ENCODE results near the gene MIX23. TPM values are rescaled to one million over a fixed set of nuclear protein-coding genes. Genes with fewer than 3 reads are reported as not detected.

Gene MIX23
- total RNA-seq, 1 donor from 2014 or later, result 18.9 TPM

- no peak for DNase-seq
Measured at GRCh38 chr3:122351612-122352011, 31.4 kb downstream of the MIX23 start.

- no peak for DNase-seq
Measured at GRCh38 chr3:122350814-122351418, 32.1 kb downstream of the MIX23 start.

DNA sequence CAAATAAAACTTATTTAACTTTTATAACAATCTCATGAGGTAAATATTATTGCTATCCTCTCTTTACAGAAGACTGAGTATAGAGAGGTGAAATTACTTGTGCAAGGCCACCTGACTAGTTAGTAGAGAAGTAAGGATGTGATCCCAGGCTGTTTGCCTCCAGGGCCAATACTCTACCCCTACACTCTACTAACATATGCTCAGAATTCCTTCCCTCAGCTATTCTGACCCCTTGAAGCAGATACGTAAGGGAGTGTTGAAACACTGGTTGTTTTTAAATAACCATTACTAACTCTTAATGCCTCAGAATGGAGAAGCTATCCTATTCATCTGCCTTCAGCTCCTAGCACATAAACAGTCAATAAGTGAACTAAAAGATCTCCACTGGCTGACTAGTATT is 33.9 kb downstream of the MIX23 start:
- no peak for DNase-seq

DNA sequence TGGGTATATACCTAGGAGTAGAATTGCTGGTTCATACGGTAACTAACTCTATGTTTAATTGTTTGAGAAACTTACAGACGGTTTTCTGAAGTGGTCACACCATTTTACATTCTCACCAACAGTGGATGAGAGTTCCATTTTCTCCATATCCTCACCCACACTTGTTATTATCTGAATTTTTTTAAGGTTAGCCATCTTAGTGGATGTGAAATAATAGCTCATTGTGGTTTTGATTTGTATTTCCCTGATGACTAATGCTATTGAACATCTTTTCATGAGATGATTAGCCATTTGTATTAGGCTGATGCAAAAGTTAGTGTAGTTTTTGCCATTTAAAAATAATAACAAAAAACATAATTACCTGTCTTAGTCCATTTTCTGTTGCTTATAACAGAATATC is 39.4 kb downstream of the MIX23 start:
- no peak for DNase-seq

DNA sequence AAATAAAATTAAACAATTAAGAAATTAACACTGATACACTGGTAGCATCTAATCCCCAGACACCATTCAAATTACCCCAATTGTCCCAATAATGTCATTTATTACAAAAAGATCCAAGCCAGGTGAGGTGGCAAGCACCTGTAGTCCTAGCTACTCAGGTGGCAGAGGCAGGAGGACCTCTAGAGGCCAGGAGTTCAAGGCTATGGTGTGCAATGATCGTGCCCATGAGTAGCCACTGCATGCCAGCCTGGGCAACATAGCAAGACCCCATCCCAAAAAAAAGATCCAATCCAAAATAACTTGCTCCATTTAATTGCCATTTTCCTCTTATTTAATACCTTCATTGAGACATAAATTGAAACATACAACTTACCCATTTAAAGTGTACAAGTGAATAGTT is 40.2 kb downstream of the MIX23 start:
- no peak for DNase-seq

DNA sequence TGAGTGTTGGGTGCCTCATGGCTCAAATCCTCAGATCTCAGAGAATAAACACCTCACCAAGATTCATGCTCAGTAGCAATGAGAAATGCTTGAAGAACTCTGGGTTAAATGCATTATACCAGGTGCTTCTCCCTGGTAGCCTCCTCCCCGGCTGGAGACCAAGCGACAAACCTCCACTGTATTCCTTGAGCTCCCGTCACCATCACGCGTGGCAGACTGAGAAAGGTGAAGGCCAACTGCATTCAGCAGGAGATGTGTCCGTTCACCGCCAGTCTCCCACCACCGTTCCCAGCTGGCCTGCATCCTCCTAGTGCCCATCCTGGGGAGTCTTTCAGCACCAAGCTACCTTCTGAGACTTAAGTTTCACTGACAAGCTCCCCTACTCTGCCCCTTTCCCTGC is 50.5 kb downstream of the MIX23 start:
- DNase-seq, result no peak

DNA sequence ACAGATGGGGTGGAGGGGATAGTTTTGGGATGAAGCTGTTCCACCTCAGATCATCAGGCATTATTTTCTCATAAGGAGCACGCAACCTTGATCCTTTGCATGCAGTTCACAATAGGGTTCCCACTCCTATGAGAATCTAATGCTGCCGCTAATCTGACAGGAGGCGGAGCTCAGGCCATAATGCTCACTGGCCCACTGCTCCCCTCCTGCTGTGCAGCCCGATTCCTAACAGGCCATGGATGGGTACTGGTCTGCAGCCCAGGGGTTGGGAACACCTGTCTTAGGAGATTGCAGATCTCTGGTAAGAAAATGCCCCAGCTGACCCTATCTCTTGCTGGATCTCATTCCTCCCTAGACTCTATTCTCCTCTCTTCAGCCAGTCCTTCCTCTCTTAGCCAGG is 51.1 kb downstream of the MIX23 start:
- DNase-seq, result no peak

- no peak for DNase-seq
Measured at GRCh38 chr3:122325769-122326168, 57.3 kb downstream of the MIX23 start.

DNA sequence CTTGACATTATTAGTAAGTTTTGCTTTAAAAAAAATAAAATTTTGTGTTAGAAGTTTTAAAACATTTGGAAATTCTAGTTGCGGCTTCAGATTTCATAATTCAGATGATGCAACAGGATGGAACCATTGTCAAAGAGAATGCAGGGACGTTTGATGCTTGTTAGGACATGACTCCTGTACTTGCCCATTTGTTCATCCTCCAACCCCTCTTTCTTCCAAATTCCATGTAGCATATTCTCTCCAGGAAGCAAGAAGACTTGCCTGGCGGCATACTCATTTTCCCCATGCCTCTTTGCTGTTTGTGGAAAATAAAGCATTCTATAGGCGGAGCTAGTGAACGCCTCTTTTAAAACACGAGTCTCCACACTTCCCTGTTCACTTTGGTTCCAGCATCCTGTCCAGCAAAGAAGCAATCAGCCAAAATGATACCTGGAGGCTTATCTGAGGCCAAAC is 58.1 kb downstream of the MIX23 start, which contains the start of gene CSTA:
Gene CSTA (plus strand): TSS at position 378 of the 453 bp plus-strand sequence. CDS start 45 bp downstream, at position 423.
- DNase-seq, result no peak

DNA sequence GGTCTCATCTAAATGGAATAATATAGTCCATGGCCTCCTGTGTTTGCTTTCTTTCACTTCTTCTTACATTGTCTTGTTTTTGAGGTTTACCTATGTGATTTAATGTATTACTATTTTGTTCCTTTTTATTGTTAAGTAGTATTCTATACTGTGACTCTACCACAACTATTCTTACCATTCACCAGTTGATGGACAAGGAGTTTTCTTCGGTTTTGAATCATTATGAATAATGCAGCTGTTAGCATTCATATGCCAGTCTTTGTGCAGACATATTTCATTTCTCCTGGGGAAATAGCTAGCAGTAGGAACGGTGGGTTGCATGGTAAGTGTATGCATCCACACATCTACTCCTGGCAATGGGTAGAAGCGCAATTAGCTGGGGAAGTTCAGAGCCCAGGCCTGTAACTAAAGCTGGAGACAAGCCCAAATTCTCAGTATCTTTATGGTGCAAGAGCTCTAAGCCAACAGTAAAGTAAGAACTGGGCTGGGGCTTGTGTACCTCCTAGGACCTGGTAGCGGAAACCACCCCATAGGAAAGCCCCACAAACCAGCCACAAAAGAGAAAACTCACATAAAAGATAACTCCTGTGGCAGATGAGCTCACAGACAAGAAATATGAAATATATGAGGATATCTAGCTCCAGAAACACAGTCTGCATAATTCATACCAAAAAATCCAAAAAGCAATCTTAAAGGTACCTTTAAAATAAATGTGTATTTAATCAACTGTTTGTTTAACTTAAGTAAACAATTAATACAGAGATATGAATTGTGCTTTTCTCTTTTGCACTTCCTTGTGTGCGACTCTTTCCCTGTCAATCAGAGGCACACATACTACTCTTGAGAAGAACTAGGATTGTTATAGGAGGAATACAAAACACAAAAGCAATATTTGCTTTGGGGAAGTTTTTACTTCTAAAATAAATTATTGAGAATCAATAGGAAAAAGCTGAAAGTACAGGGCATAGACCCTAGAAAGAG is 60.6 kb downstream of the MIX23 start:
- no peak for DNase-seq

GRCh38 chr3:122318620-122319019 is 64.4 kb downstream of the MIX23 start:
- DNase-seq, result no peak

- no peak for DNase-seq
Measured at GRCh38 chr3:122316368-122316767, 66.7 kb downstream of the MIX23 start.

DNA sequence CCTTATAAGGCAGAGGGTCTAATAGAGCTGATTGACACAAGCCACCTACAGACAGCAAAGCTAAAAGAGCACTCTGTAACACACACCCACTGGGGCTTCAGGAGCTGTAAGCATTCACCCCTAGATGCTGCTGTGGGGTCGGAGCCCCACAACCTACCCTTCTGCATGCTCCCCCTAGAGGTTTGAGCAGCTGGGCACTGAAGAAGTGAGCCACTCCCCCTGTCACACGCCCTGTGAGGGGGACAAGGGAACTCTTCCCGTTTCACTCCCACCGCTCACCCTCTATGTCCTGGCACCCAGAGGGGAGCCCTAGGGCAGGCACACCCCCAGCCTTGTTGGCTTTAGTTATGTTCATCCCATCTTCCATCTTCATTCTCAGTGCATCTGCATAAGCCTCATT is 67.4 kb downstream of the MIX23 start:
- DNase-seq, result no peak

- DNase-seq, result no peak
Measured at GRCh38 chr3:122314228-122314876, 68.7 kb downstream of the MIX23 start.

GRCh38 chr3:122313281-122313680 is 69.8 kb downstream of the MIX23 start:
- no peak for DNase-seq

DNA sequence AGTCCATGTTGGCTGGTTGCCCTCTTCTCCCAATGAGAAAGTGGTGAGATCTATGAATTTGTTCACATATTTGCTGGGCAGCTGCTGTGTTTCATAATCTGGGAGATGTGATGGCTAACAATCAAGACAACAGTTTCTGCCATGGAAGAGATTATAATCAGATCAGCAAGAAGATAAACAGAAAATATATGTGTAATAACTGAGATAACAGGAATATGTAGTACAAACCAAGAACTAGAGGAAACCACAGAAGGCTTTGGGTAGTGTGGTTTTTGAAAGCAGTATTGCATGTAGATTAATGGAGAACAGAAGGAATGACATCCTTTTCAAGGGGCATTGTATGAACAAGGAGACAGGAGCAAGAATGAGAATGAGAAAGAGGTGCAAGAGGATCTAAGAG is 70.2 kb downstream of the MIX23 start:
- no peak for DNase-seq

GRCh38 chr3:122310361-122310760 is 72.7 kb downstream of the MIX23 start:
- no peak for DNase-seq

Small RNA genes lying within 50 kb of the gene (small RNA-seq; reads per million reads assigned to genes)
- not detected for gene AC083798.1 (ENCODE audit: low replicate concordance)

Other genes with a start within 250 kb of the MIX23 start
- gene CASR, start 199.6 kb downstream of the MIX23 start, total RNA-seq, result not detected
- 63.8 TPM for gene CSTA, start 58.0 kb downstream of the MIX23 start, total RNA-seq
- 20.6 TPM for gene FAM162A, start 951 bp upstream of the MIX23 start, total RNA-seq
- 4.4 TPM for gene WDR5B, start 32.8 kb upstream of the MIX23 start, total RNA-seq
- 29.4 TPM for gene KPNA1, start 131.7 kb upstream of the MIX23 start, total RNA-seq
- gene PARP9, start 181.1 kb upstream of the MIX23 start, total RNA-seq, result 12.8 TPM
- 10.6 TPM for gene DTX3L, start 181.1 kb upstream of the MIX23 start, total RNA-seq
- gene PARP15, start 194.4 kb upstream of the MIX23 start, total RNA-seq, result 0.99 TPM

Measured in skin of body (tissue), 3 donors.